ENCODE data around the gene PRKD2.

DNA sequence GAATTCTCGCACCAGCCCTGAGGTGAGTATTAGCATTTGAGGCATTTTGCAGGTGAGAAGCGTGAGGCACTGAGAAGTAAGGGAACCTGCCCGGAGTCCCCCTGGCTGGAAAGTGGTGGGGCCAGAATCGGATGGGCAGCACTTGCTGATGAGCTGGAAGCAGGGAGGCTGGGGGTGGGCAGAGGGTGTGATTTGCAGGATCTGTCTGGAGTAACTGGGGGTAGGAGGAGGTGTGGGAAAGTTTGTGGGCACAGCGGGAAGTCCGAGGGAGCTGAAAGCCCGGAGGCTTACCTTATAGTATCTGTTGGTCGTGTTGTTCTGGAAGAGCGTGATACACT lies 20.1 kb downstream of the PRKD2 start:
- TF ChIP-seq, protein P1, sequence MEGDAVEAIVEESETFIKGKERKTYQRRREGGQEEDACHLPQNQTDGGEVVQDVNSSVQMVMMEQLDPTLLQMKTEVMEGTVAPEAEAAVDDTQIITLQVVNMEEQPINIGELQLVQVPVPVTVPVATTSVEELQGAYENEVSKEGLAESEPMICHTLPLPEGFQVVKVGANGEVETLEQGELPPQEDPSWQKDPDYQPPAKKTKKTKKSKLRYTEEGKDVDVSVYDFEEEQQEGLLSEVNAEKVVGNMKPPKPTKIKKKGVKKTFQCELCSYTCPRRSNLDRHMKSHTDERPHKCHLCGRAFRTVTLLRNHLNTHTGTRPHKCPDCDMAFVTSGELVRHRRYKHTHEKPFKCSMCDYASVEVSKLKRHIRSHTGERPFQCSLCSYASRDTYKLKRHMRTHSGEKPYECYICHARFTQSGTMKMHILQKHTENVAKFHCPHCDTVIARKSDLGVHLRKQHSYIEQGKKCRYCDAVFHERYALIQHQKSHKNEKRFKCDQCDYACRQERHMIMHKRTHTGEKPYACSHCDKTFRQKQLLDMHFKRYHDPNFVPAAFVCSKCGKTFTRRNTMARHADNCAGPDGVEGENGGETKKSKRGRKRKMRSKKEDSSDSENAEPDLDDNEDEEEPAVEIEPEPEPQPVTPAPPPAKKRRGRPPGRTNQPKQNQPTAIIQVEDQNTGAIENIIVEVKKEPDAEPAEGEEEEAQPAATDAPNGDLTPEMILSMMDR (conservative IDR thresholded peaks at IDR 0.05; ENCODE audit: low read depth, low read length): no peak
- TF ChIP-seq EZH2 (IDR thresholded peaks at IDR 0.05; ENCODE audit: borderline replicate concordance, low read depth, low read length, poor library complexity, severe bottlenecking): no peak

Measured in A673 (cell line).